Activated T-helper 1 cell treated with Interleukin-2 at 50 U/mL for 16 hours (primary cell): ENCODE measurements around the gene STMN3.
A peak's percentile ranks its signal among the peaks of the same experiment; 100 is the strongest.
"Not testable (repeated sequence)": the region's sequence is repeated elsewhere in the genome, so short reads cannot be mapped to it uniquely, and the experiment has no call there.

Source experiments
- DNase-seq: peaks from one replicate; pipeline ENCODE4 v3.0.0-alpha.2; 2020; ENCODE audit warnings: low read depth

STMN3 gene

GRCh38 chr20:63678667-63679465, 25.6 kb upstream of the STMN3 start:
- no peak for DNase-seq

- DNase-seq, result no peak
Measured at GRCh38 chr20:63678071-63678470, 24.8 kb upstream of the STMN3 start.

- DNase-seq, result no peak
Measured at GRCh38 chr20:63675681-63676368, 22.6 kb upstream of the STMN3 start.

GRCh38 chr20:63673951-63674350, 20.7 kb upstream of the STMN3 start:
- DNase-seq, result no peak

GRCh38 chr20:63672666-63673065, 19.4 kb upstream of the STMN3 start:
- no peak for DNase-seq

- DNase-seq, result not testable (repeated sequence)
Measured at GRCh38 chr20:63671695-63672094, 18.5 kb upstream of the STMN3 start.

GRCh38 chr20:63668351-63668750, 15.1 kb upstream of the STMN3 start:
- DNase-seq, result no peak

GRCh38 chr20:63667858-63668257, 14.6 kb upstream of the STMN3 start:
- no peak for DNase-seq

- no peak for DNase-seq
Measured at GRCh38 chr20:63665708-63666107, 12.5 kb upstream of the STMN3 start.

GRCh38 chr20:63664861-63665594, 11.8 kb upstream of the STMN3 start:
- no peak for DNase-seq

GRCh38 chr20:63664143-63664851, 11.1 kb upstream of the STMN3 start:
- no peak for DNase-seq

GRCh38 chr20:63663332-63664066, 10.3 kb upstream of the STMN3 start:
- DNase-seq, result no peak

- DNase-seq, result no peak
Measured at GRCh38 chr20:63662813-63663189, 9.6 kb upstream of the STMN3 start.

- DNase-seq, result no peak
Measured at GRCh38 chr20:63661959-63662812, 9.0 kb upstream of the STMN3 start.

- DNase-seq, result no peak
Measured at GRCh38 chr20:63661108-63661507, 7.9 kb upstream of the STMN3 start.

- no peak for DNase-seq
Measured at GRCh38 chr20:63660622-63661021, 7.4 kb upstream of the STMN3 start.

GRCh38 chr20:63660174-63660573, 7.0 kb upstream of the STMN3 start:
- DNase-seq, result not testable (repeated sequence)

- no peak for DNase-seq
Measured at GRCh38 chr20:63659370-63659769, 6.1 kb upstream of the STMN3 start.

- DNase-seq, result no peak
Measured at GRCh38 chr20:63658749-63659187, 5.5 kb upstream of the STMN3 start.

GRCh38 chr20:63657937-63658748, 4.9 kb upstream of the STMN3 start, which contains the start of gene RTEL1:
TSS of gene RTEL1 (plus strand) at chr20:63658312. CDS start at chr20:63659403, 1,091 bp downstream.
- DNase-seq, result peak; percentile 84
